GM19043 (cell line): ENCODE results near the gene RCC2.

Source experiments
- ATAC-seq: cut with Tn5 transposase; IDR thresholded peaks from one replicate; pipeline ENCODE4 v1.9.1; 2021; ENCODE audit warnings: low read depth; ENCODE audit not compliant: unreplicated experiment

RCC2 gene

DNA sequence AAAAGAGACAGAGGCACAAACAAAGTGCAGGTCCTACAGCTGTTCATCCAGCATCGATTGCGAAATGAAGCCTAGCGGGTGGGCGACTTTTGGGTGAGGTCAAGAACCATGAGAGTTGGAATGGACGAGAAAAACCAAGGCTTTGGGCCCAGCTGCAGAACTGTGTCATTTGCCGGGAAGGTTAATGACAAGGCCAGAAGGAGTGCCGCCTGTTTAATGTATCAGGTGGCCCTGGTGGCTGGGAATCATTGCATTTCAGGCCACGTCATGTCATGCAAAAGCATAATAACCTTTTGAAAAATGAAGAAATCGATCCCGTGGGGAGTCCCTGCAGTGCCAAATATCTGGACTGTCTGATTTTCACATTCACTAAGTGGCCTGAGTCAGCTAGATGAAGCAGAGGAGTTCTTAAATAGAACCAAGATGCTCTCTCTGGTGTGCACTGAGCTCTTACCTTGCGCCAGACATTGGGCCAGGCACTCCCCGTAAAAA is 8.1 kb upstream of the RCC2 start:
- ATAC-seq: no peak

GRCh38 chr1:17442841-17443240 is 3.4 kb upstream of the RCC2 start:
- no peak for ATAC-seq

GRCh38 chr1:17441993-17442357 is 2.5 kb upstream of the RCC2 start:
- no peak for ATAC-seq

- no peak for ATAC-seq
Measured at GRCh38 chr1:17441265-17441992, 2.0 kb upstream of the RCC2 start.

- no peak for ATAC-seq
Measured at GRCh38 chr1:17440827-17441168, 1.3 kb upstream of the RCC2 start.

DNA sequence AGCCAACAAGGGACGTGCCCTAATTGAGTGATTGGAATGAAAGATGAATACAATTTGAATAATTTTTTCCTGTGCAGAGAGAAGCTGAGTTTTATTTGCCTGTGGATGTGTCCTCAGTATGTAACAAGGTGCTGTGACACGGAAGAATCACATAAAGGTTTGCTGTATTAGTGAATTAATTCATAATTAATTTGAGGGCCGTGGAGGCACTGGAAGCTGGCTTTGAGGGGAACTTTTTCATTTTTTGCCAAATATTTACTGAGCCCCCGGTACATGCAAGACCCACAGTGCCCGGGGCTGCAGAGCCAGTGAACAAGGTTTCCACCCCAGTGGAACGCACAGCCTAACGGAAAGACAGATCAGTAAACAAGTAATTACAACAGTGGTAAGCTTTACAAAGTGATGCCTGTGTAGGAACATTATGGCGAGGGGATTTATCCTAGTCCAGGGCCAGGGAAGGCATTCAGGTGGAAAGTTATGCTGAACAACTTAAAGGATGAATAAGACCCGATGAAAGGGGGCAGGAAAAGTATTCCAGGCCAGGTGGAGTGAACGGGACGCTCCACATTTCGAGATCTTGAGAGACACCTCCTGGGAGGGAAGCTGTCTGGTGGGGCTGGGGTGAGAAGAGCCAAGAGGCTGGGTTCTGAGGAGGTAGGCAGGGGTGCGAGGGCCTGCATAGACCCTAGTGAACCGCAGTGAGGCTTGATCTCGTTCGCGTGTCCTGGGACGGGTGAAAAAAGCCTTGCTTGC is 773 bp upstream of the RCC2 start:
- ATAC-seq: no peak

- ATAC-seq: no peak
Measured at GRCh38 chr1:17438318-17439249, 893 bp downstream of the RCC2 start.

- ATAC-seq: no peak
Measured at GRCh38 chr1:17437580-17438317, 1.7 kb downstream of the RCC2 start.

- ATAC-seq: no peak
Measured at GRCh38 chr1:17437260-17437579, 2.3 kb downstream of the RCC2 start.

DNA sequence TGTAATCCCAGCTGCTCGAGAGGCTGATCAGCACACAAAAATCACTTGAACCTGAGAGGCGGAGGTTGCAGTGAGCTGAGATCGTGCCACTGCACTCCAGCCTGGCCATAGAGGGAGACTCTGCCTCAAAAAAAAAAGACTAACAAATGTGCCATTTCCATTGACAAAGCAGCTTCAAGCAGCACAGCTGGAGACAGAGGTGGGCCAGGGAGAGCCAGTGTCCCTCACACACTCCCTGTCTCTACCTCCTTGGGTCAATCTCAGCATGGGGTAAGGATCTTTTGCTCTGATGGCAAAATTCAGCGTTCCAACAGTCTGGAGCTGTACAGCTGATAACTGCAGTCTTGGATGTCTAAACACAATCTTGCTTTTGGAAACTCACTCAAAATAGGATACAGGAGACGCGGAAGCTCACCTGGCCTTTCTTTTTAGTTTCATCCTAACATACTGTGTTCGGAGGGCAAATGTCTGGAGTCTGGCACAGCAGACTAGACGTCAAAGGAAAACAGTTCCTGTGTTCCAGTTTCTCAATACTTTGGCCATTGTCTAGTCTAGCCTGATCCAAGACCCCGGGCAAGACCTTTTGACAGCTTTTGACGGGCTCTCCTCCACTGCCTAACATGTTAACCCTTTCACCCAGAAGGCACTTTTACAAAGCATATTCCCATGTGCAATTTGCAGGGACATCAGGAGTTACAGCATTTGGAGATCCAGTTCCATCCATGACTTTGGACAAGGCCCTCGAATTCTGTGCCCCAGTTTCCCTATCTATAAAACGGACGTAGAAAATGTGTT is 2.9 kb downstream of the RCC2 start:
- ATAC-seq: no peak

DNA sequence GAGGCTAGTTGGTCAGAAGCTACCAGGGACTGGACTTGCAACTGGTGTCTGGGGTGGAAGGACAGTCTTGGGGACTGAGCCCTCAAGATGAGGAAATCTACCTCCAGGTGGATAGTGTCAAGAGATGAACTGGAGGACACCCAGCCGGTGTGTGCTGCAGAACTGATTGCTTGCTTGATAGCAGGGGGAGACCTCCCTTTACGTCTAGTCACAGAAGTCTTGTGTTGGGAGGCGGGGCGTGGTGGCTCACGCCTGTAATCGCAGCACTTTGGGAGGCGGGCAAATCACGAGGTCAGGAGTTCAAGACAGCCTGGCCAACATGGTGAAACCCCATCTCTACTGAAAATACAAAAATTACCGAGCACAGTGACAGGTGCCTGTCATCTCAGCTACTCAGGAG is 4.9 kb downstream of the RCC2 start:
- ATAC-seq: no peak

- ATAC-seq: no peak
Measured at GRCh38 chr1:17434016-17434415, 5.5 kb downstream of the RCC2 start.

DNA sequence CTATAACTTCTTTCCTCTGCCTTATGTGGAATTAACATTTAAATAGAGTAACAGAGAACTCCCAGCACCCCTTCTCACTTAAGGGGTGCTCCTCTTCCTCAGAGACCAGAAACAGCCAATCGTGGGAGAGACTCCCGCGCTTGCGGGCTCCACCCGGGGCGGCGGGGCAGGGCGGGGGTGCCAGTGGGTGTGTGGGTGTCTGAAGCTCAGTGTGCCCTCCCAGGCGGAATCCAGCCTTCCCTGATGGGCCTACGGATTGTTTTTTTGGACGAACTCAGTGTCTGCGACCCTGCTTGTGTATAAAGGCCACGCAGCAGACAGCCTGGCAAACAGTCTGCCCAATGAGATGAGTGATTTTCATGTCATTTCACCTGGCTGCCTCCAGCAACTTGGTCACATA is 6.2 kb downstream of the RCC2 start:
- no peak for ATAC-seq

GRCh38 chr1:17432412-17432811 is 7.1 kb downstream of the RCC2 start:
- ATAC-seq: no peak

DNA sequence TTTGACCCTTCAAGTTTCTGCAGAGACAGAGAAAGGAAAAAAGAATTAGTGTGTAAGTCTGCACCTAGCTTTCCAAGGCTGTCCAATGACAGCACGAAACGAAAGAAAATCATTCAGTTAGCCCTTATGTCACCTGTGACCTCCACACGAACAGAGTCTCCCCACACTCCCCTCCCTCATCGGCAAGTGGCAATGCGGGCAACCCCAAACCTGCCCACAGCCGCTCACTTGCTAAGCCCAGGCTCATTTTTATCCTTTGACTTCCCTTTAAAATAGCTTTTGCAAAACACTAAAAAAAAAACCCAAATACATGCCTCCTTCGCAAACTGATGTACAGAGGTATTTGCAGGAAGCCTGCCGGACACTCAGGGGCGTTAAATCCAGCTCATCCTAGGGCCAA is 10.3 kb downstream of the RCC2 start:
- no peak for ATAC-seq

DNA sequence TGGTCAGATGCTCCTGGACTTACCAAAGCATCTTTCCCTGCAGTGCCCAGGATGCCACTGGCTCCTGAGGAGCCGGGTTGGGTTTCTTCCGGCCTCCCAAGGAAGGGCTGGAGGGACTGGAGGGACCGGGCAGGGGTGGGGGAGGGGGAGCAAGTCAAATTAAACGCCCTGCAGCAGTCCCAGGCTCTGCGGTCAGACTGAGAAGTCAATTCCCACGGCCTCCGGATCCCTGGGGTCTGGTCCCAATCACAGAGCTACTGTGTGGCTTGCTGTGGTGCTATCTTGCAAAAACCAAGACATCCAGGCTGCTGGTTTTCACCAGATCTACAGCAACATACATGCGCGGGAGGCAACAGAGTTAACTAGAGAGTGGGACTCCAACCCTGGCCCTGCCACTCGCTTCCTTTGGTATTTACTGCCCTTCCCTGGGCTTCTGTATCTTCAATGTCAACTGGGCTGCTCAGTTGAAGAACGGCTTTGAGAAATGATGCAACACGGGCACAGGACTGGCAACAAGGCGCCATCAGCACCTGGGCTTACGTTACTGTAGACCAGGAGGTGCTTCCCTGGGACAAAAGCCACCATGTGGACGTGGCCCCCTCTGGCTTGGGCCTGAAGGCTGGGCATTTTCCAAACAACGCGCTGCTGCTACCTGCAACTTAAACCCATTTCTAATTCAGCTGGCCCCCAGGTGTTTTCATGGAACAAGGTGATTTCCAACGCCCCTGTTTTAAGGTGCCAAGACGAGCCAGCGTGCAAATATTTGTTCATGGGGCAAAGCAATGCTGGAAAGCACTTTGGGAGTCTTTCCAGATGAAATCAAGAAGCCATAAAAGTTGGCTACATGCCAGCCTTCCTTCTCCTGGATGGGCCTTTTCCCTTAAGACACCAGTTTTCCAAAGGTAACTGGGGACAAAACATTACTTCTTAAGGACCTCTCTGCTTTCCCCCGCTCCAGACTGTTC is 11.5 kb downstream of the RCC2 start:
- no peak for ATAC-seq

- ATAC-seq: no peak
Measured at GRCh38 chr1:17425806-17426600, 13.5 kb downstream of the RCC2 start.

- no peak for ATAC-seq
Measured at GRCh38 chr1:17423781-17424245, 15.7 kb downstream of the RCC2 start.
